PC-9 (cell line): Measurements from ENCODE around the gene UNCX.

Experiments
- CTCF ChIP-seq: fragments of 200-600 bp; sonication (generic); conservative IDR thresholded peaks from 2 replicates; pipeline ENCODE4 v1.6.1; 2017; ENCODE audit warnings: mixed run types, antibody characterized with exemption, mild to moderate bottlenecking, moderate library complexity
- EZH2 ChIP-seq: fragments of 200-600 bp; sonication (generic); IDR thresholded peaks from 2 replicates; pipeline ENCODE4 v1.8.0; 2017; ENCODE audit warnings: antibody characterized with exemption, low read depth

- TF ChIP-seq CTCF (no peak), EZH2 (no peak)
Observed at GRCh38 chr7:1236132-1236661, 3.5 kb downstream of the UNCX start.
